ENCODE results near the gene EXT2.

The EXT2 gene

GRCh38 chr11:44258839-44259420, 163.5 kb downstream of the EXT2 start:
- DNase-seq (ENCODE audit: extremely low spot score) = no peak
- ChIA-PET CTCF (interaction anchor here (1.6 to 3.0 kb wide), 2 partner anchors 12 to 28 kb away, joined by 5 to 14 read pairs; no protein-coding TSS in a partner anchor), POLR2A (no interaction called here)

GRCh38 chr11:44260081-44260480, 164.6 kb downstream of the EXT2 start:
- POLR2A ChIA-PET = no interaction called here
- TF ChIP-seq CTCF (IDR thresholded peaks at IDR 0.05; ENCODE audit: control extremely low read depth, extremely low read depth, low read depth, missing control alignments) = no peak
- no peak for DNase-seq (ENCODE audit: extremely low spot score)
- CTCF ChIA-PET = no interaction called here

More at GRCh38 chr11:44258839-44259420, 163.5 kb downstream of the EXT2 start:
- TF ChIP-seq CTCF (IDR thresholded peaks at IDR 0.05; ENCODE audit: control extremely low read depth, extremely low read depth, low read depth, missing control alignments) = no peak

- ChIA-PET POLR2A (no interaction called here), CTCF (interaction anchor here (0.9 to 1.4 kb wide), 4 partner anchors 8 to 27 kb away, joined by 3 read pairs; no protein-coding TSS in a partner anchor)
- no peak for TF ChIP-seq CTCF (IDR thresholded peaks at IDR 0.05; ENCODE audit: control extremely low read depth, extremely low read depth, low read depth, missing control alignments)
These were observed 166.5 kb downstream of the EXT2 start for GRCh38 chr11:44261800-44262591.

GRCh38 chr11:44263738-44264437, 168.4 kb downstream of the EXT2 start:
- CTCF ChIA-PET = no interaction called here
- POLR2A ChIA-PET = no interaction called here
- no peak for TF ChIP-seq CTCF (IDR thresholded peaks at IDR 0.05; ENCODE audit: control extremely low read depth, extremely low read depth, low read depth, missing control alignments)
- no peak for DNase-seq (ENCODE audit: extremely low spot score)

More at GRCh38 chr11:44261800-44262591, 166.5 kb downstream of the EXT2 start:
- DNase-seq (ENCODE audit: extremely low spot score) = no peak

GRCh38 chr11:44264438-44264749, 168.9 kb downstream of the EXT2 start:
- POLR2A ChIA-PET = no interaction called here

More at GRCh38 chr11:44264438-44264749, 168.9 kb downstream of the EXT2 start:
- CTCF ChIA-PET = no interaction called here
- no peak for DNase-seq (ENCODE audit: extremely low spot score)
- no peak for TF ChIP-seq CTCF (IDR thresholded peaks at IDR 0.05; ENCODE audit: control extremely low read depth, extremely low read depth, low read depth, missing control alignments)

Measured in GM10248 (cell line).